Natural killer cell (primary cell): ENCODE results near the gene HPF1. TPM values are rescaled to one million over a fixed set of nuclear protein-coding genes. Genes with fewer than 3 reads are reported as not detected.

Experiments used
- ATAC-seq, 3 donors: fragments of 150-1000 bp in 2 of 3; fragments of 200-7000 bp in 1 of 3; cut with Tn5 transposase; 1 replicate in 1 of 3; 2 replicates in 2 of 3; pipeline ENCODE4 v1.10.0; 2021; ENCODE audit warnings: mild to moderate bottlenecking in 2 of 3, moderate library complexity in 2 of 3
- DNase-seq, 2 donors: peaks; one replicate each; pipeline versions ENCODE4 v3.0.0 to v3.0.0-alpha.2; 2013 to 2021; ENCODE audit warnings: mixed read lengths in 1 of 2
- H3K27ac ChIP-seq: one replicate; pipeline ENCODE4 v1.5.1; 2013; ENCODE audit warnings: mild to moderate bottlenecking, low read length
- H3K27me3 ChIP-seq: one replicate; pipeline ENCODE4 v1.6.1; 2013; ENCODE audit warnings: low read length; ENCODE audit not compliant: control insufficient read depth, insufficient read depth
- H3K36me3 ChIP-seq: one replicate; pipeline ENCODE4 v1.6.1; 2013; ENCODE audit warnings: low read length; ENCODE audit not compliant: control insufficient read depth, insufficient read depth
- H3K4me1 ChIP-seq: one replicate; pipeline ENCODE4 v1.6.1; 2013; ENCODE audit warnings: low read length; ENCODE audit not compliant: control insufficient read depth, insufficient read depth
- H3K4me3 ChIP-seq: one replicate; pipeline ENCODE4 v1.5.1; 2013; ENCODE audit warnings: low read length
- H3K9me3 ChIP-seq: one replicate; pipeline ENCODE4 v1.6.1; 2013; ENCODE audit warnings: low read length; ENCODE audit not compliant: control insufficient read depth, insufficient read depth
- H3K27ac Mint-ChIP-seq, 2 donors: one replicate each; pipeline ENCODE4 v1.8.0; 2022; ENCODE audit warnings: mild to moderate bottlenecking in 2 of 2, mixed read lengths in 2 of 2, moderate library complexity in 1 of 2
- H3K27me3 Mint-ChIP-seq, 2 donors: one replicate each; pipeline ENCODE4 v1.8.0; 2022; ENCODE audit warnings: low read depth in 2 of 2, mixed read lengths in 2 of 2
- H3K36me3 Mint-ChIP-seq: one replicate; pipeline ENCODE4 v1.8.0; 2022; ENCODE audit warnings: mixed read lengths
- H3K4me1 Mint-ChIP-seq, 2 donors: one replicate each; pipeline ENCODE4 v1.8.0; 2022; ENCODE audit warnings: mixed read lengths in 2 of 2
- H3K4me3 Mint-ChIP-seq: one replicate; pipeline ENCODE4 v1.8.0; 2022; ENCODE audit warnings: mild to moderate bottlenecking, moderate library complexity, mixed read lengths
- H3K9me3 Mint-ChIP-seq, 2 donors: one replicate each; pipeline ENCODE4 v1.8.0; 2022; ENCODE audit warnings: mixed read lengths in 2 of 2
- CTCF ChIP-seq: fragments of 200-600 bp; IDR thresholded peaks from one replicate; pipeline ENCODE4 v1.8.0; 2022; ENCODE audit warnings: antibody characterized with exemption
- WGBS: methylation state at CpG from one replicate; pipeline ENCODE4 v1.1.7; 2013; ENCODE audit warnings: missing lambda C conversion rate; ENCODE audit not compliant: insufficient coverage; 5-methylcytosine and 5-hydroxymethylcytosine counted together
- intact Hi-C: fragments of 100-400 bp; cut with micrococcal nuclease; formaldehyde crosslinking; loops from one replicate; pipeline ENCODE4 v1.14.2; 2022
- total RNA-seq, 4 donors: library from RNA; stranded (reverse); fragments of 120-200 nt in 1 of 4; gene quantifications; one replicate each; pipeline versions ENCODE4 v1.2.3 to v1.2.4, GENCODE V29; 2013 to 2022

HPF1 gene
- total RNA-seq, 3 donors from 2014 or later (not counting 1 experiment from before 2014, with no cell fraction given) = 12.9 to 16.1 (median 14.6) TPM

GRCh38 chr4:169770416-169770815 is 12.7 kb upstream of the HPF1 start:
- Mint-ChIP-seq H3K27me3 (peaks cover 19 to 37% of the 10 kb centered on the region in 2 donors), H3K36me3 (no peaks in the 10 kb centered on the region), H3K27ac (no peak overlapping the region), H3K4me1 (peaks cover 5 to 15% of the 10 kb centered on the region in 2 donors), H3K9me3 (no peaks in the 10 kb centered on the region), H3K4me3 (no peak overlapping the region)
- Histone ChIP-seq H3K36me3 (no peaks in the 10 kb centered on the region), H3K4me3 (no peak overlapping the region), H3K9me3 (no peaks in the 10 kb centered on the region), H3K27me3 (peaks cover 9% of the 10 kb centered on the region), H3K4me1 (peaks cover 10% of the 10 kb centered on the region), H3K27ac (no peak overlapping the region)
- intact Hi-C loops = no loop called here
- TF ChIP-seq CTCF = no peak
- ATAC-seq (no peak), DNase-seq (no peak)

- Mint-ChIP-seq H3K36me3 (no peaks in the 10 kb centered on the region), H3K27me3 (peaks cover 12 to 26% of the 10 kb centered on the region in 2 donors), H3K27ac (no peak overlapping the region), H3K9me3 (no peaks in the 10 kb centered on the region), H3K4me1 (peaks cover 5% of the 10 kb centered on the region in 2 donors), H3K4me3 (no peak overlapping the region)
- Histone ChIP-seq H3K27ac (no peak overlapping the region), H3K27me3 (no peaks in the 10 kb centered on the region), H3K36me3 (no peaks in the 10 kb centered on the region), H3K4me3 (no peak overlapping the region), H3K4me1 (no peaks in the 10 kb centered on the region), H3K9me3 (no peaks in the 10 kb centered on the region)
- no peak for TF ChIP-seq CTCF
- intact Hi-C loops = no loop called here
- no peak for ATAC-seq
- WGBS = 88% methylated on average over 3 of the region's 3 CpGs
- DNase-seq = no peak
These were observed 10.6 kb upstream of the HPF1 start for GRCh38 chr4:169768385-169768784.

GRCh38 chr4:169766741-169767140 is 9.0 kb upstream of the HPF1 start:
- TF ChIP-seq CTCF = no peak
- H3K9me3 ChIP-seq = no peaks in the 10 kb centered on the region
- H3K9me3 Mint-ChIP-seq = no peaks in the 10 kb centered on the region
- H3K36me3 Mint-ChIP-seq = no peaks in the 10 kb centered on the region
- no peaks in the 10 kb centered on the region for H3K27me3 ChIP-seq
- peaks cover 5% of the 10 kb centered on the region in 2 donors for H3K4me1 Mint-ChIP-seq
- no peak overlapping the region for H3K27ac ChIP-seq
- ATAC-seq (no peak), DNase-seq (no peak)
- no peak overlapping the region for H3K4me3 ChIP-seq
- no peak overlapping the region for H3K27ac Mint-ChIP-seq
- intact Hi-C loops = no loop called here
- H3K27me3 Mint-ChIP-seq = peaks cover 6 to 17% of the 10 kb centered on the region in 2 donors
- 87% methylated on average over 3 of the region's 3 CpGs for WGBS
- no peaks in the 10 kb centered on the region for H3K36me3 ChIP-seq
- H3K4me3 Mint-ChIP-seq = no peak overlapping the region
- no peaks in the 10 kb centered on the region for H3K4me1 ChIP-seq

- Histone ChIP-seq H3K4me1 (no peaks in the 10 kb centered on the region), H3K4me3 (no peak overlapping the region), H3K27ac (no peak overlapping the region), H3K36me3 (no peaks in the 10 kb centered on the region), H3K9me3 (no peaks in the 10 kb centered on the region), H3K27me3 (no peaks in the 10 kb centered on the region)
- Mint-ChIP-seq H3K4me3 (no peak overlapping the region), H3K36me3 (no peaks in the 10 kb centered on the region), H3K27ac (no peak overlapping the region), H3K27me3 (peaks cover 6 to 15% of the 10 kb centered on the region in 2 donors), H3K4me1 (peaks cover 3 to 4% of the 10 kb centered on the region in 2 donors), H3K9me3 (no peaks in the 10 kb centered on the region)
- no peak for ATAC-seq
- 92% methylated on average over 2 of the region's 2 CpGs for WGBS
- intact Hi-C loops = no loop called here
- DNase-seq = no peak
- TF ChIP-seq CTCF = no peak
These were observed 8.1 kb upstream of the HPF1 start for GRCh38 chr4:169765835-169766234.
